Urinary bladder (tissue), 4 donors: ENCODE measurements around the gene PCSK2. TPM values are rescaled to one million over a fixed set of nuclear protein-coding genes. Genes with fewer than 3 reads are reported as not detected.

ENCODE experiments used
- DNase-seq: peaks from one replicate; pipeline ENCODE4 v3.0.0-alpha.2; 2015; ENCODE audit errors: extremely low spot score
- H3K27ac ChIP-seq: one replicate; pipeline ENCODE4 v1.5.1; 2013; ENCODE audit warnings: low read depth, mild to moderate bottlenecking, moderate library complexity
- H3K36me3 ChIP-seq: one replicate; pipeline ENCODE4 v1.6.1; 2013; ENCODE audit warnings: mild to moderate bottlenecking, moderate library complexity; ENCODE audit not compliant: insufficient read depth
- H3K4me1 ChIP-seq: one replicate; pipeline ENCODE4 v1.6.1; 2013; ENCODE audit warnings: mild to moderate bottlenecking, moderate library complexity; ENCODE audit not compliant: insufficient read depth
- H3K4me3 ChIP-seq: one replicate; pipeline ENCODE4 v1.5.1; 2013; ENCODE audit warnings: low read depth, low read length
- WGBS: extraction: QIAGEN DNeasy Blood & Tissue Kit; methylation state at CpG from one replicate; pipeline ENCODE4 v1.1.7; 2013; 5-methylcytosine and 5-hydroxymethylcytosine counted together
- polyA plus RNA-seq: library from polyadenylated mRNA; stranded (reverse); fragments of 200-250 nt; gene quantifications from one replicate; pipeline ENCODE4 v1.2.3, GENCODE V29; 2013
- total RNA-seq: library from RNA; depleted of rRNA; stranded (reverse); fragments of >200 nt; gene quantifications from one replicate; pipeline ENCODE4 v1.2.3, GENCODE V29; 2014
- donor health status: healthy with polysubstance abuse.
- donor health status: healthy.

PCSK2 gene
- total and polyA plus RNA-seq, 2 donors, result 1.5 to 8.0 TPM

DNA sequence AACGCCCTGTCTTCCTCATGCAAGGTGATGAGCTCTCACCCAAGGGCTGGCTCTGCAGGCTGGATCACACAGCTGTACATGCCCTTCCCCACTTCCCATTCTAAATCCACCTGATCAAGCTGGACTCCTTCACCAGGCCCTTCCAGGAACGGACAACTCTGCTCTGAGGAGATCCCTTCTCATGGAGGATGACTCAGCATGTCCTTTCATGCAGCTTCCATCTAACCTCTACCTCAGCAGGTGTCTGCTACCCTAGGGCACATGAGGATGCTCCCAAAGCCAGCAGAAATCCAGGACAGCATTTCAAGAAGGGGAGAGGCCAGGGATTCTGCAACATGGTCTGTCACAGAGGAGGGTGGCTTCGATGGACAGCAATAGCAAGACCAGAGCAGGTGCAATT lies 61.2 kb downstream of the PCSK2 start:
- H3K36me3 ChIP-seq, result no peaks in the 10 kb centered on the region
- no peak overlapping the region for H3K27ac ChIP-seq
- no peaks in the 10 kb centered on the region for H3K4me1 ChIP-seq
- DNase-seq, result no peak
- no peak overlapping the region for H3K4me3 ChIP-seq
- WGBS, result 88% methylated on average over 3 of the region's 3 CpGs

DNA sequence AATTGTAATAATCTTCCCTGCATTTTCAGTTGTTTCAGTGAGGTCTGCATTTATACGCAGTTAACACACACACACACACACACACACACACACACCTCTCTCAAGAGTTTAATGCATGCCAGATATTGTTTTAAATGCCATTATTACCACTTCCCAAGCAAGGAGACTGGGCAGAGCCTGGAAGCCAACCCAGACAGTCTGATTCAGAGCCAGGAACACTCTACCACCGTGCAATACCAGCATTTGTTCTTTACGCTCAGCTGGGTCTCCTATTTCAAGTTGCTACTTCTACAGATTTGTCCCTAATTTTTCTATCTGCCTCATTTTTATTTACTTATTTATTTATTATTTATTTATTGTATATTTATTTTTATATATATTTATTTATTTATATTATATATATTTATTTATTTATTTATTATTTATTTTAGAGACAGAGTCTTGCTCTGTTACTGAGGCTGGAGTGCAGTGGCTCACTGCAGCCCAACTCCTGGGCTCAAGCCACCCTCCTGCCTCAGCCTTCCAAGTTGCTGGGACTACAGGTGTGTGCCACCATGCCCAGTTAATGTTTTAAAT lies 68.4 kb downstream of the PCSK2 start:
- no peak for DNase-seq
- WGBS, result 85% methylated on average over 3 of the region's 3 CpGs
- Histone ChIP-seq H3K4me1 (no peaks in the 10 kb centered on the region), H3K27ac (no peak overlapping the region), H3K4me3 (no peak overlapping the region), H3K36me3 (no peaks in the 10 kb centered on the region)

DNA sequence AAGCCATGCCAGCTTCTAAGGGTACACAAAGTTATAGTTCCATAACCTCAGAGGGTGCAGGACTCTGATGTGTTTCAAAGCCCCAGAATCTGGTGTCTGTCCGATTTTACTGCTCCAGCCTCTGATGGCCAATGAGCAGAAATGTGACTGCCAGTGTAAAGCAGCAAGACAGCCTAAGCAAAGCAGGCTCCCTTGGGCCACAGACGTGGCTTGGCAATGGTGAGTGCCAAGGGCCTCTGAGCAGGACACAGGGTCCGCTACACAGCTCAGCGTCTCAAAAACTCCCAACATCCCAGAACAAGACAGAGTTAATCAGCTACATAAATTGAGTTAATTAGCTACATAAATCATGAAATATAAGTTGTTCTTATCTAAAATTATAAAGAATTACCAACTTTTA lies 69.2 kb downstream of the PCSK2 start:
- DNase-seq, result no peak
- H3K27ac ChIP-seq, result no peak overlapping the region
- no peaks in the 10 kb centered on the region for H3K4me1 ChIP-seq
- H3K4me3 ChIP-seq, result no peak overlapping the region
- WGBS, result 70% methylated on average over 4 of the region's 4 CpGs
- H3K36me3 ChIP-seq, result no peaks in the 10 kb centered on the region

DNA sequence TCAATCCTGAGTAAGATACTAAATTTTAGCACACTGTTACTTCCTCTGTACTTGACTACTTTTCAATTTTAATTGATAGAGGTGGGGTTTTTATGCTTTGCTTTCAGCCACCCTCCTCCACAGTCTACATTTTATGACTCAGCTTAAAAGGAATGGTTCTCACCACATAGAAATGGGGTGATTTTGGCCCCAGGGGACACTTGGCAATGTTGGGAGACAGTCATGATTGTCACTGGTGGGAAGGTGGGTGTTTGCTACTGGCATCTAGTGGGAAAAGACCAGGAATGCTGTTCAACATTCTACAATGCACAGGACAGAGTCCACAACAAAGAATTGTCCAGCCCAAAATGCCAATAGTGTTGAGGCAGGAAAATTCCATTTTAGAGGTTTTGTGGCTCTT lies 71.3 kb downstream of the PCSK2 start:
- DNase-seq, result no peak
- Histone ChIP-seq H3K36me3 (no peaks in the 10 kb centered on the region), H3K27ac (no peak overlapping the region), H3K4me3 (no peak overlapping the region), H3K4me1 (no peaks in the 10 kb centered on the region)

DNA sequence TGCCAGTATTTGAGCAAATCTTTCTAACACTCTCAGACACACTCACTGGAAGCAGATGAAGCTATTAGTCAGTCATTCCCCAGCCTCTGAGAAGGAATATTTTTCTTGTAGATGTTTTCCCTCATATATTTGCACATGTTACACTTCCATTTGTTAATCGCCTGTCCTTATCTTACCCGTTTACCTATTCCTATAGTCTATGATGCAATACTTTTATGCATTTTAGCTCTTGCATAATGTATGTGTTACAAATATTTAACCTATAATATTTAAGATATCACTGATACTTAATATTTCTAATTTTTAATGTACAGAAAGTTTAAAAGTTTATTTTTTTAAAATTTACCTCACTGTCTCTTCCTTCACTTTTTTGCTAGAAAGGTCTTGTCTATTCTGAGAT lies 71.9 kb downstream of the PCSK2 start:
- Histone ChIP-seq H3K4me3 (no peak overlapping the region), H3K36me3 (no peaks in the 10 kb centered on the region), H3K27ac (no peak overlapping the region), H3K4me1 (no peaks in the 10 kb centered on the region)
- WGBS, result 87% methylated on average over 2 of the region's 2 CpGs
- DNase-seq, result no peak

DNA sequence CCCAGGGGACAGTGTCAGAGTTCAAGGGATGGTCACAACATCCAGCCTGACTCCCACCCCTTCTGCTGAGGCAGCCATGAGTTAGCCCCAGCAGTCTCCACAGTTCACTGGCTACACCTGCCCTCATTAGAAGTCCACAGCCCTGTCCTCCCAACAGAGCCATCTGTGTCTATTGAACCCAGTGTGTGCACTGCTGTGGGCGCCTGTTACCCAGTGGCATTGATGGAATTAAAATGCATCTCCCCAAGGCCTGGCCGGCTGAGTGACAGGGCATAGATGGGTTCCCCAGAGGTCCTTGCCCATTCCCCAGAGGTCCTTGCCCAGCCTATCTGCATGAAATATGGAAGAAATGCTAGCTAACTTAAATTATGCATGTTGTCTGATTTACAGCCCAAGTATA lies 73.3 kb downstream of the PCSK2 start:
- Histone ChIP-seq H3K36me3 (no peaks in the 10 kb centered on the region), H3K27ac (no peak overlapping the region), H3K4me1 (no peaks in the 10 kb centered on the region), H3K4me3 (no peak overlapping the region)
- no peak for DNase-seq
- WGBS, result 88% methylated on average over 2 of the region's 2 CpGs

DNA sequence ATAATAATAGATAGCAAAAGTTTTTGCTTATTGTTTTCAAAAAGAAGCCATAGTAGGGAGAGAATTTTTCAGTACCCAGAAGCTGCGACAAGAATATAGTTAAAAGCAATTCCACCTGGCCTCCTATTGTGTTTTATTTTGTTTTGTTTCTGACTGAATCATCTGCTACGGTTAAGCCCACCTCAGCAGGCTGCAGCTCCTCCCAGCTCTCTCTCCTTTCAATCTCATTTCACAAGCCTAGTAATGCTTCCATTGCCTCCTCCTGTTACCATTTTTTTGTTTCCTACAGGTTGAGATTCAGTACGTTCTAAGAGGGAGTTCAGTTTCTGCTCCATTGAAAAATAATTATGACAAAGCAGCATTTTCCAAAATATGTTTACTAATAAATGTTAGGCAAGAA lies 77.9 kb downstream of the PCSK2 start:
- Histone ChIP-seq H3K27ac (no peak overlapping the region), H3K4me3 (no peak overlapping the region), H3K4me1 (no peaks in the 10 kb centered on the region), H3K36me3 (no peaks in the 10 kb centered on the region)
- WGBS, result 27% methylated on average over 3 of the region's 3 CpGs
- no peak for DNase-seq

DNA sequence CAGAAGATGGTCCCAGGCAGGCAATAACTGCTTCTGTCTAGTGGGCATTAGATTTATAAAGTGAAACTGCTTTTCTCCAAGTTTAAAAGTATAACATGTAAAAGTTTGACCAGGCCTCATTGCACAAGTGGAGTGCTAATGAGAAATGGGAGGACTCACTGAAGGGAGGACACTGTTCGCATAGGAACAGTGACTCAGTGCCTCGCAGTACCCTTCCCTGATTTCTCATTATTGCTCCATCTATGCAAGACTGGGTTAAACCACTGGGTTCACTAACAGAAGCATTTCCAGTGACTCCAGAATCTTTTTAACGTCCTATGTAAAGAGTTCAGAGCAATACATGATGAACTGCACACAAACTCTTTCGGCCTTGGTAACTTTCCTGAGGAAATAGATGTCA lies 79.6 kb downstream of the PCSK2 start:
- no peak overlapping the region for H3K27ac ChIP-seq
- H3K4me1 ChIP-seq, result no peaks in the 10 kb centered on the region
- H3K4me3 ChIP-seq, result no peak overlapping the region
- H3K36me3 ChIP-seq, result no peaks in the 10 kb centered on the region
- 87% methylated on average over 4 of the region's 4 CpGs for WGBS
- DNase-seq, result no peak

DNA sequence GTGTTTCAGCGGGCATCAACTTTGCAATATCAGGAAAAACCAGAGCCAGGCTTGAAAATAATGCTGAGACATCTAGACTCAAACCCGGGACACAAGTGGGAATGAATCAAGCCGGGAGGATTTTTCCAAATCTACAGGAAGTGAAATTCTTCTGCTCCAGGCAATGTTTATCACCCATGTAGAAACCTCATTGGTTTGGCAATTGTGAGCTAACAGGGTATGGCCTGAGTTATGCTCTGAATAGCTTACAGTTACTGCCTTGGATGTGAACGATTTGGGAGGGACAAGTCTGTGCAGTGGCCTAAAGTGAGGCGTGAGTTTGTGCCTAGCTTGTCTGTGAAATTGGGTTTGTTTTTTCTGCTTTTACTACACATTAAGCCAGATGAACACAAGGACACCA lies 87.4 kb downstream of the PCSK2 start:
- H3K27ac ChIP-seq, result no peak overlapping the region
- DNase-seq, result no peak
- H3K36me3 ChIP-seq, result no peaks in the 10 kb centered on the region
- WGBS, result 69% methylated on average over 5 of the region's 5 CpGs
- H3K4me3 ChIP-seq, result no peak overlapping the region
- H3K4me1 ChIP-seq, result no peaks in the 10 kb centered on the region

DNA sequence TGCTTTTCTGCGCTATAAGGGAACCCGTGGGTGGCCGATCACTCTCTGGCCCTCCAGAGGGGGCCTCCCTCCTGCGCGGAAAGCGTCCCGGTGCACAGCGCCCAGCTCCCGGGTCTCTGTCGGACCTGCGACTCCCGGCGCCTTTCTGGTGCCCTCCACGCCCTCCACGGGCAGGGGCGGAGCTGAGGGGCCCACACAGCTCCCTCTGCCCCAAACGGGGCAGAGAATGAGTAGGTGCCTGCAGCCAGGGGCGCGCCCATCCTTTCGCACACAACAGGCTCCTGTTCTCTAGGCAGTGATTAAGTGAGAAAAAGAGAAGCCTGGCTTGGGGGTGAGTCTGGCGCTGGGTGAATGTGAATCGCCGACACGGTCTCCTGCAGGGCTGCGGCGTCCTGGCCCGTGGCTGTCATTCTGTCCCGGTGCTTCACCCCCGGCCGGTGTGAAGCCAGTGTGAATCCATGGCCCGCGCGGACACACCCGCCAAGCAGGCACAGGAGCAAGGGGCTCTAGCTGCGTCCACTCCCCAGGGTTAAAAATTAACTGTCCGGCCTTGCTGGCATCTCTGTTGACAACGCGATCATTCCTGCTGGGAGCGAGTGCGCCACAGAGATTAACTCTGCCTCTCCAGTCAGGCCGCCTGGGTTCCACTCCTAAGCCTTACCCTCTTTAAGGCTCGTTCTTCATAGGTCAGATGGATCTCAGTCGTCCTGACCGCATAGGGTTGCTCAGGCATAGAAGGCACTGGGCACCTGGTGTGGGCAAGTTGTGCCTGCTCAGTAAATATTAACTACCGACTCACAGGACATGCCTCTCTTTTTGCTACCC lies 88.8 kb downstream of the PCSK2 start:
- 14% methylated on average over 45 of the region's 45 CpGs for WGBS
- Histone ChIP-seq H3K36me3 (no peaks in the 10 kb centered on the region), H3K4me1 (no peaks in the 10 kb centered on the region), H3K27ac (no peak overlapping the region), H3K4me3 (peak overlapping the region; percentile 0)
- no peak for DNase-seq

DNA sequence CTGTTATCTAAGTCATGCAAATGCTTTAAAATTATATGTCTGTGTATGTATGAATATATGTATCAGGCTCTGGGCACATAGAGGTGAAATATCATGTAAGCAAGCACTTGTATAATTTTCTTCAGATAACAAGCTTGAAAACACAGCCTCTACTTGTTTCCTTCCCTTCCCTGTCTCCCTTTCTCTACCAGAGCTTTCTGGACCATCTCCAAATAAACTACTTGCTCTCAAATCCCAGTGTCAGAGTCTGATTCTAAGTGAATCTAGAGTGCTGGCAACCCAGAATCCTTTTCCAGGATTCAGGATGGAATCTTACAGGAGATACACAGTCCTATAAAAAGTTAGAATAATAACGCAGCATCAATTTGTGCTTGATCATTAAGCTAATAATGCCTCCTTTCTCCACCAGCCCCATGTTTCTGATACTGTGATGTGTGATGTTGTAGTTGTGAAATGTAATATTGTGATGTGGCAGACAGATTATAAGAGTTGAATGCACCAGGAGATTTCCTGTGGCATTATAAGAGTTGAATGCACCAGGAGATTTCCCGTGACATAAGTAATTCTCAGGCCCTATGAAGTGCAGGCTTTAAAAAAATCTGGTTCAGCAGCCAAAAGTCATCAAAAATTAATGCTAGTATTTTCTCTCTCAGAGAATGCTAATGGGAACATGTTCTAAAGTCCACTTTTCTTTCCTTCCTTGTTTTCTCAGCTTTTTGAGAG lies 89.6 kb downstream of the PCSK2 start:
- Histone ChIP-seq H3K27ac (no peak overlapping the region), H3K36me3 (no peaks in the 10 kb centered on the region), H3K4me3 (no peak overlapping the region), H3K4me1 (no peaks in the 10 kb centered on the region)
- no peak for DNase-seq
- 59% methylated on average over 2 of the region's 2 CpGs for WGBS

DNA sequence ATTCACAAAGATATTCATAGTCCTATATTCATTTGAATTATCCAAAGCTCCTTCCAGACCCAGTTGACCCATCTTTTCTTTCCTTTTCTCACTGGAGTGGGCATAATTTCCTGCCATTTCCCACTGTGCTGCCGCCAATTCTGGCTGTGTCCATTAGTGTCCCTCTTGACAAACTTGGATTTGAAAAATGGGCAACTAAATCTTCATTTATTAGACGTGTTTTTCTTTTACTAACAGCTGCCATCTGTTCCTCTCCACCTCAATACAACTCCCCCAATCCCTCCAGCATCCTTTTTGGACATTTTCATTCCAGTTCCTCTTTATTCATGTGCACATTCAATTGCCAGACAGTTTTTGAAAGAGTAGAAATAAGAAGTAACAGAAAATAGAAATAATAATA lies 90.5 kb downstream of the PCSK2 start:
- 60% methylated on average over 2 of the region's 2 CpGs for WGBS
- Histone ChIP-seq H3K4me1 (no peaks in the 10 kb centered on the region), H3K27ac (no peak overlapping the region), H3K36me3 (no peaks in the 10 kb centered on the region), H3K4me3 (no peak overlapping the region)
- no peak for DNase-seq

DNA sequence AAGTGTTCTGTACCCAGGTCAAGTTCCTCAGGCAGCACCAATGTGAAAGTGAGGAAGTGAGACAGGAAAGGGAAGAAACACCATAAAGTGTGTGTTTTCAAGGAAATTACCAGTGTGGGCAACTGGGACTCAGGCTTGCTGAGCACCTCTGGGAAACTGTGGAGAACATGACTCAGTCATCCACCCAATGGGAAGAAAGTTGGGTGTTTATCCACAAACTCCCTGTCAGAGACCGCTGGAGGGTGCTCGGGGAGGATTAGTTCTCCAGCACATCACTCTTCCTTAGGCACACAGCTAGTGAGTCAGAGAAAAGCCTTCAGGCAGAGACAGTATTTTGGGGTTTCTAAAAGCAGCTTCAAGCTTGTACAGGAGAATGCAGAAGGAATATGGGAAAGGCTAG lies 93.6 kb downstream of the PCSK2 start:
- Histone ChIP-seq H3K27ac (no peak overlapping the region), H3K4me1 (no peaks in the 10 kb centered on the region), H3K36me3 (no peaks in the 10 kb centered on the region), H3K4me3 (no peak overlapping the region)
- 79% methylated on average over 2 of the region's 2 CpGs for WGBS
- no peak for DNase-seq

DNA sequence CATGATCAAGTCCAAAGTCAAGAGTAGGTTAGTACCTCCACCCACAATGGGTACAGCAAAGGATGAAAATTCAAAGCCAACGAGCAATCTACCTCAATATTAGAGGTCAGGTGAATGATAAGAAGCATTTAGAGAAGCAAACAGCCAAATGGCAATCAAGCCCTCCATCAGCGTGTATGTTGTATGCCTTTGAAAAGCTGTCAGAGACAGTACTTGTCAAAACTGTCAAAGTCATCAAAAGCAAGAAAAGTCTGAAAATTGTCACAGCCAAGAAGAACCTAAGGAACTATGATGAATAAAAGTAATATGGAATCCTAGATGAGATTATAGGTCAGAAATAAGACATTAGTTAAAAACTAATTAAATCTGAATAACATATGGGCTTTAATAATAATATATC lies 99.3 kb downstream of the PCSK2 start:
- Histone ChIP-seq H3K27ac (no peak overlapping the region), H3K4me1 (no peaks in the 10 kb centered on the region), H3K36me3 (no peaks in the 10 kb centered on the region), H3K4me3 (no peak overlapping the region)
- no peak for DNase-seq
- WGBS, result 87% methylated on average over 2 of the region's 2 CpGs
